PC-3 (cell line): ENCODE measurements around the gene CIAPIN1. TPM values are rescaled to one million over a fixed set of nuclear protein-coding genes. Genes with fewer than 3 reads are reported as not detected.

Experiments
- ATAC-seq: fragments of 200-7000 bp; cut with Tn5 transposase; 2 replicates; pipeline ENCODE4 v1.9.1; 2020; ENCODE audit warnings: mild to moderate bottlenecking, moderate library complexity
- BruUV-seq: library from RNA; stranded (reverse); fragments of 400-500 nt; replicated peaks from 2 replicates; lab custom pipeline; 2021; lab: Mats Ljungman, UMichigan
- CTCF ChIA-PET: fragments of 300-600 bp; sonication (Branson Sonifier 250); formaldehyde crosslinking; loops from one replicate; lab custom pipeline; 2022; ENCODE audit warnings: antibody characterized with exemption; lab: Charles Lee
- POLR2A ChIA-PET: fragments of 300-600 bp; sonication (Branson Sonifier 250); formaldehyde crosslinking; loops from one replicate; lab custom pipeline; 2022; ENCODE audit warnings: antibody characterized with exemption; ENCODE audit not compliant: unreplicated experiment; lab: Charles Lee
- DNase-seq: peaks from one replicate; pipeline ENCODE4 v3.0.0-alpha.2; 2015
- H2AFZ ChIP-seq: fragments of 300-600 bp; sonication (generic); 2 replicates; pipeline ENCODE4 v1.6.0; 2016; ENCODE audit warnings: antibody characterized with exemption, low read length
- H3F3A ChIP-seq: fragments of 300-600 bp; sonication (generic); one replicate; pipeline ENCODE4 v1.6.0; 2017; ENCODE audit warnings: antibody characterized with exemption, low read length, control low read depth, mild to moderate bottlenecking; ENCODE audit not compliant: unreplicated experiment
- H3K27ac ChIP-seq: fragments of 300-600 bp; sonication (generic); 2 replicates; pipeline ENCODE4 v1.5.1; 2016; ENCODE audit warnings: mild to moderate bottlenecking, low read length
- H3K27me3 ChIP-seq: fragments of 300-600 bp; sonication (generic); 2 replicates; pipeline ENCODE4 v1.6.1; 2016; ENCODE audit warnings: low read length, mixed read lengths
- H3K36me3 ChIP-seq: fragments of 300-600 bp; sonication (generic); 2 replicates; pipeline ENCODE4 v1.6.1; 2016; ENCODE audit warnings: low read depth, mixed run types, low read length, mixed read lengths
- H3K4me1 ChIP-seq: fragments of 300-600 bp; sonication (generic); 2 replicates; pipeline ENCODE4 v1.5.1; 2016; ENCODE audit warnings: low read length; ENCODE audit not compliant: insufficient read depth
- H3K4me2 ChIP-seq: fragments of 300-600 bp; sonication (generic); 2 replicates; pipeline ENCODE4 v1.6.0; 2016; ENCODE audit warnings: low read length
- H3K4me3 ChIP-seq: fragments of 300-600 bp; sonication (generic); 2 replicates; pipeline ENCODE4 v1.5.1; 2016; ENCODE audit warnings: mild to moderate bottlenecking, low read length, mixed read lengths
- H3K79me2 ChIP-seq: fragments of 300-600 bp; sonication (generic); 2 replicates; pipeline ENCODE4 v1.6.1; 2017; ENCODE audit warnings: low read length, mixed read lengths
- H3K9ac ChIP-seq: fragments of 300-600 bp; sonication (generic); 2 replicates; pipeline ENCODE4 v1.6.0; 2016; ENCODE audit warnings: mild to moderate bottlenecking, low read length
- H3K9me2 ChIP-seq: fragments of 300-600 bp; sonication (generic); replicated peaks from 2 replicates; pipeline ENCODE4 v1.6.1; 2016; ENCODE audit warnings: mixed run types, low read length, mixed read lengths
- H3K9me3 ChIP-seq: fragments of 300-600 bp; sonication (generic); 2 replicates; pipeline ENCODE4 v1.6.1; 2016; ENCODE audit warnings: low read length, mixed read lengths
- H4K20me1 ChIP-seq: fragments of 300-600 bp; sonication (generic); 2 replicates; pipeline ENCODE4 v1.6.1; 2016; ENCODE audit warnings: low read length, mixed read lengths
- EZH2 ChIP-seq: fragments of 300-600 bp; sonication (generic); IDR thresholded peaks from one replicate; pipeline ENCODE4 v1.6.1; 2017; ENCODE audit warnings: antibody characterized with exemption, mild to moderate bottlenecking, low read length; ENCODE audit not compliant: unreplicated experiment
- EZH2phosphoT487 ChIP-seq: fragments of 300-600 bp; sonication (generic); IDR thresholded peaks from 2 replicates; pipeline ENCODE4 v1.6.1; 2018; ENCODE audit warnings: mild to moderate bottlenecking, antibody characterized with exemption, low read length, borderline replicate concordance
- intact Hi-C: fragments of 100-400 bp; cut with micrococcal nuclease; formaldehyde crosslinking; loops from 2 replicates; pipeline ENCODE4 v1.9.0; 2023
- total RNA-seq: library from RNA; depleted of rRNA; stranded (reverse); fragments of >200 nt; gene quantifications from 2 replicates; pipeline ENCODE4 v1.2.3, GENCODE V29; 2014
- TF ChIP-seq, protein P1 (sequence below): fragments of 300-600 bp; sonication (generic); conservative IDR thresholded peaks from 2 replicates; pipeline ENCODE4 v1.5.1; 2017; ENCODE audit warnings: antibody characterized with exemption, low read depth, mild to moderate bottlenecking, low read length

The CIAPIN1 gene
- total RNA-seq, 1 experiment from 2014 or later, result 48.6 TPM

- intact Hi-C loops, result no loop called here
- ATAC-seq, result no peak
- Histone ChIP-seq H4K20me1 (no peaks in the 10 kb centered on the region), H3K79me2 (no peaks in the 10 kb centered on the region), H3K9ac (no peak overlapping the region), H3K4me3 (no peak overlapping the region), H3K27ac (no peak overlapping the region), H3K36me3 (no peaks in the 10 kb centered on the region), H3K4me1 (peaks cover 8% of the 10 kb centered on the region), H3K9me2 (no peaks in the 10 kb centered on the region), H3K27me3 (no peaks in the 10 kb centered on the region), H3K9me3 (no peaks in the 10 kb centered on the region), H3F3A (no peaks in the 10 kb centered on the region), H2AFZ (no peak overlapping the region), H3K4me2 (no peak overlapping the region)
- ChIA-PET POLR2A (no interaction called here), CTCF (no interaction called here)
- DNase-seq, result no peak
- no peak for TF ChIP-seq EZH2phosphoT487
- TF ChIP-seq EZH2, result no peak
- TF ChIP-seq, protein P1, sequence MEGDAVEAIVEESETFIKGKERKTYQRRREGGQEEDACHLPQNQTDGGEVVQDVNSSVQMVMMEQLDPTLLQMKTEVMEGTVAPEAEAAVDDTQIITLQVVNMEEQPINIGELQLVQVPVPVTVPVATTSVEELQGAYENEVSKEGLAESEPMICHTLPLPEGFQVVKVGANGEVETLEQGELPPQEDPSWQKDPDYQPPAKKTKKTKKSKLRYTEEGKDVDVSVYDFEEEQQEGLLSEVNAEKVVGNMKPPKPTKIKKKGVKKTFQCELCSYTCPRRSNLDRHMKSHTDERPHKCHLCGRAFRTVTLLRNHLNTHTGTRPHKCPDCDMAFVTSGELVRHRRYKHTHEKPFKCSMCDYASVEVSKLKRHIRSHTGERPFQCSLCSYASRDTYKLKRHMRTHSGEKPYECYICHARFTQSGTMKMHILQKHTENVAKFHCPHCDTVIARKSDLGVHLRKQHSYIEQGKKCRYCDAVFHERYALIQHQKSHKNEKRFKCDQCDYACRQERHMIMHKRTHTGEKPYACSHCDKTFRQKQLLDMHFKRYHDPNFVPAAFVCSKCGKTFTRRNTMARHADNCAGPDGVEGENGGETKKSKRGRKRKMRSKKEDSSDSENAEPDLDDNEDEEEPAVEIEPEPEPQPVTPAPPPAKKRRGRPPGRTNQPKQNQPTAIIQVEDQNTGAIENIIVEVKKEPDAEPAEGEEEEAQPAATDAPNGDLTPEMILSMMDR, result no peak
- BruUV-seq, result no TSS peak
These were observed 34.6 kb downstream of the CIAPIN1 start for GRCh38 chr16:57412584-57412983.

- Histone ChIP-seq H3F3A (no peaks in the 10 kb centered on the region), H3K36me3 (no peaks in the 10 kb centered on the region), H3K9me2 (no peaks in the 10 kb centered on the region), H2AFZ (no peak overlapping the region), H3K27ac (no peak overlapping the region), H3K27me3 (no peaks in the 10 kb centered on the region), H4K20me1 (no peaks in the 10 kb centered on the region), H3K9me3 (no peaks in the 10 kb centered on the region), H3K9ac (no peak overlapping the region), H3K4me3 (no peak overlapping the region), H3K4me2 (no peak overlapping the region), H3K79me2 (no peaks in the 10 kb centered on the region), H3K4me1 (no peaks in the 10 kb centered on the region)
- no TSS peak for BruUV-seq
- ATAC-seq, result no peak
- ChIA-PET POLR2A (no interaction called here), CTCF (no interaction called here)
- intact Hi-C loops, result no loop called here
- DNase-seq, result no peak
- no peak for TF ChIP-seq EZH2phosphoT487
- TF ChIP-seq EZH2, result no peak
- TF ChIP-seq, protein P1, result no peak
These were observed 35.7 kb downstream of the CIAPIN1 start for GRCh38 chr16:57411362-57411976.

DNA sequence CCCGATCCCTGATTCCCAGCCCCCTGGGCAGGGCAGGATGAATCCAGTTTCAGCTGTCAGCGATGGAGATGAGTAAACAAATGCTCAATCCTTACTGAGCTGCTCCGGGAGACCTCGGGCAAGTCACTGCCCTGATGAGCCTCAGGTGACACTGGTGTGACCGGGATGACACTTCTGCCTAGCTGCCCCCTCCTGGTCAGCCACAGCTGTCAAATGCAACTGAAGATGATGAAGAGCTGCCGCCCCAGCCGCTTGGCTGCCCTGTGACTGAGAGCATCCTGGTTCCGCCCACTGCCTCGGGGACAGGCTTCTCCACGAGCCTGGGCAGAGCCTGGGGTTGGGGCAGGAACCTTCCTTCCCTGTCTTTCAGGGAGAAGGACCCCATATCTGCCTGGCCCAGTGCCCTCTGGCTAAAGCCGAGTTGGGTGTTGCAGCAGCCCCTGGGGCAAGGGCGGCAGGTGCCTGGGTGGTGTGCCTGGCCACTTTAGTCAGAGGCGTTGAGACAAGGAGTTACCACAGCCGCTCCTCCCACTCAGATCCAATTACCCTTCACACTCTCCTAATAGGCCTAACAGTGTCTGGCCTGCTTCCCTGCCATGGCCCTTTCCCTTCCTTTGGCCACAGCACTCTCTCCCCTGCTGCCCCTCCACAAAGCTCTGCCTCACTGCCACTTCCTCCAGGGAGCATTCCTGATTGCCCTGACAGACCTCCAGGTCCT is 37.2 kb downstream of the CIAPIN1 start:
- H3K4me3 ChIP-seq, result no peak overlapping the region
- H3K27me3 ChIP-seq, result no peaks in the 10 kb centered on the region
- H3K9ac ChIP-seq, result no peak overlapping the region
- no peak overlapping the region for H3K4me2 ChIP-seq
- no TSS peak for BruUV-seq
- CTCF ChIA-PET, result no interaction called here
- H3K9me2 ChIP-seq, result no peaks in the 10 kb centered on the region
- TF ChIP-seq EZH2phosphoT487 (no peak), EZH2 (no peak)
- TF ChIP-seq, protein P1, result no peak
- POLR2A ChIA-PET, result no interaction called here
- DNase-seq, result no peak
- H3K4me1 ChIP-seq, result no peaks in the 10 kb centered on the region
- intact Hi-C loops, result no loop called here
- no peak overlapping the region for H3K27ac ChIP-seq
- no peaks in the 10 kb centered on the region for H3K79me2 ChIP-seq
- H4K20me1 ChIP-seq, result no peaks in the 10 kb centered on the region
- H3K36me3 ChIP-seq, result no peaks in the 10 kb centered on the region
- ATAC-seq, result no peak
- no peaks in the 10 kb centered on the region for H3F3A ChIP-seq
- no peak overlapping the region for H2AFZ ChIP-seq
- no peaks in the 10 kb centered on the region for H3K9me3 ChIP-seq
